ENCODE measurements around the gene CKMT1A.
"Not testable (repeated sequence)": the region's sequence is repeated elsewhere in the genome, so short reads cannot be mapped to it uniquely, and the experiment has no call there.

Gene CKMT1A

GRCh38 chr15:43693148-43694022, at the start of gene CKMT1A:
Gene CKMT1A, plus strand, starts transcription at chr15:43693859. Its CDS starts 192 bp downstream, at chr15:43694051.
- H3K4me1 ChIP-seq (ENCODE audit: control insufficient read depth in 5 of 5, insufficient read depth in 5 of 5, low read length in 5 of 5); H3K27ac ChIP-seq (ENCODE audit: low read depth, low read length); H3K9me3 ChIP-seq (ENCODE audit: control insufficient read depth in 5 of 5, low read length in 5 of 5); H3K9ac ChIP-seq (ENCODE audit: low read length in 5 of 5); H3K27me3 ChIP-seq (ENCODE audit: control insufficient read depth in 5 of 5, insufficient read depth in 4 of 5, low read length in 5 of 5); H3K4me3 ChIP-seq (ENCODE audit: low read depth in 1 of 5, low read length in 5 of 5); H3K36me3 ChIP-seq (ENCODE audit: control insufficient read depth in 5 of 5, insufficient read depth in 5 of 5, low read length in 5 of 5): not testable (repeated sequence)

- H3K9ac ChIP-seq (ENCODE audit: low read length in 5 of 5): no peak within 1 kb of the TSS
- no peak within 1 kb of the TSS for H3K27ac ChIP-seq (ENCODE audit: low read depth, low read length)
- no peak within 1 kb of the TSS for H3K4me3 ChIP-seq (ENCODE audit: low read depth in 1 of 5, low read length in 5 of 5)
- no peaks in the 10 kb centered on the region for H3K27me3 ChIP-seq (ENCODE audit: control insufficient read depth in 5 of 5, insufficient read depth in 4 of 5, low read length in 5 of 5)
- H3K9me3 ChIP-seq (ENCODE audit: control insufficient read depth in 5 of 5, low read length in 5 of 5): no peaks in the 10 kb centered on the region
- H3K36me3 ChIP-seq (ENCODE audit: control insufficient read depth in 5 of 5, insufficient read depth in 5 of 5, low read length in 5 of 5): no peaks in the 10 kb centered on the region
- no peaks in the 10 kb centered on the region for H3K4me1 ChIP-seq (ENCODE audit: control insufficient read depth in 5 of 5, insufficient read depth in 5 of 5, low read length in 5 of 5)
Measured at GRCh38 chr15:43648649-43649429, 44.8 kb upstream of the CKMT1A start, which contains the start of gene CATSPER2. Gene CATSPER2, minus strand, starts transcription at chr15:43648844. Its CDS starts 783 bp downstream, at chr15:43648061.

- not testable (repeated sequence) for H3K4me3 ChIP-seq (ENCODE audit: low read depth in 1 of 5, low read length in 5 of 5); H3K27ac ChIP-seq (ENCODE audit: low read depth, low read length); H3K4me1 ChIP-seq (ENCODE audit: control insufficient read depth in 5 of 5, insufficient read depth in 5 of 5, low read length in 5 of 5); H3K27me3 ChIP-seq (ENCODE audit: control insufficient read depth in 5 of 5, insufficient read depth in 4 of 5, low read length in 5 of 5); H3K9ac ChIP-seq (ENCODE audit: low read length in 5 of 5); H3K36me3 ChIP-seq (ENCODE audit: control insufficient read depth in 5 of 5, insufficient read depth in 5 of 5, low read length in 5 of 5); H3K9me3 ChIP-seq (ENCODE audit: control insufficient read depth in 5 of 5, low read length in 5 of 5)
Measured at GRCh38 chr15:43649430-43649926, 44.2 kb upstream of the CKMT1A start.

- not testable (repeated sequence) for H3K9me3 ChIP-seq (ENCODE audit: control insufficient read depth in 5 of 5, low read length in 5 of 5); H3K36me3 ChIP-seq (ENCODE audit: control insufficient read depth in 5 of 5, insufficient read depth in 5 of 5, low read length in 5 of 5); H3K27ac ChIP-seq (ENCODE audit: low read depth, low read length); H3K9ac ChIP-seq (ENCODE audit: low read length in 5 of 5); H3K4me1 ChIP-seq (ENCODE audit: control insufficient read depth in 5 of 5, insufficient read depth in 5 of 5, low read length in 5 of 5); H3K27me3 ChIP-seq (ENCODE audit: control insufficient read depth in 5 of 5, insufficient read depth in 4 of 5, low read length in 5 of 5); H3K4me3 ChIP-seq (ENCODE audit: low read depth in 1 of 5, low read length in 5 of 5)
Measured at GRCh38 chr15:43659727-43660126, 33.9 kb upstream of the CKMT1A start.

- H3K9ac ChIP-seq (ENCODE audit: low read length in 5 of 5); H3K4me1 ChIP-seq (ENCODE audit: control insufficient read depth in 5 of 5, insufficient read depth in 5 of 5, low read length in 5 of 5); H3K27ac ChIP-seq (ENCODE audit: low read depth, low read length); H3K9me3 ChIP-seq (ENCODE audit: control insufficient read depth in 5 of 5, low read length in 5 of 5); H3K36me3 ChIP-seq (ENCODE audit: control insufficient read depth in 5 of 5, insufficient read depth in 5 of 5, low read length in 5 of 5); H3K4me3 ChIP-seq (ENCODE audit: low read depth in 1 of 5, low read length in 5 of 5); H3K27me3 ChIP-seq (ENCODE audit: control insufficient read depth in 5 of 5, insufficient read depth in 4 of 5, low read length in 5 of 5): not testable (repeated sequence)
Measured at GRCh38 chr15:43662293-43662692, 31.4 kb upstream of the CKMT1A start.

GRCh38 chr15:43663333-43663732, 30.3 kb upstream of the CKMT1A start:
- H3K27me3 ChIP-seq (ENCODE audit: control insufficient read depth in 5 of 5, insufficient read depth in 4 of 5, low read length in 5 of 5); H3K27ac ChIP-seq (ENCODE audit: low read depth, low read length); H3K4me1 ChIP-seq (ENCODE audit: control insufficient read depth in 5 of 5, insufficient read depth in 5 of 5, low read length in 5 of 5); H3K9me3 ChIP-seq (ENCODE audit: control insufficient read depth in 5 of 5, low read length in 5 of 5); H3K4me3 ChIP-seq (ENCODE audit: low read depth in 1 of 5, low read length in 5 of 5); H3K36me3 ChIP-seq (ENCODE audit: control insufficient read depth in 5 of 5, insufficient read depth in 5 of 5, low read length in 5 of 5); H3K9ac ChIP-seq (ENCODE audit: low read length in 5 of 5): not testable (repeated sequence)

- not testable (repeated sequence) for H3K4me1 ChIP-seq (ENCODE audit: control insufficient read depth in 5 of 5, insufficient read depth in 5 of 5, low read length in 5 of 5); H3K9me3 ChIP-seq (ENCODE audit: control insufficient read depth in 5 of 5, low read length in 5 of 5)
Measured at GRCh38 chr15:43666177-43666576, 27.5 kb upstream of the CKMT1A start.

GRCh38 chr15:43674175-43674574, 19.5 kb upstream of the CKMT1A start:
- H3K27me3 ChIP-seq (ENCODE audit: control insufficient read depth in 5 of 5, insufficient read depth in 4 of 5, low read length in 5 of 5); H3K4me3 ChIP-seq (ENCODE audit: low read depth in 1 of 5, low read length in 5 of 5); H3K9me3 ChIP-seq (ENCODE audit: control insufficient read depth in 5 of 5, low read length in 5 of 5); H3K9ac ChIP-seq (ENCODE audit: low read length in 5 of 5); H3K27ac ChIP-seq (ENCODE audit: low read depth, low read length); H3K36me3 ChIP-seq (ENCODE audit: control insufficient read depth in 5 of 5, insufficient read depth in 5 of 5, low read length in 5 of 5); H3K4me1 ChIP-seq (ENCODE audit: control insufficient read depth in 5 of 5, insufficient read depth in 5 of 5, low read length in 5 of 5): not testable (repeated sequence)

More at GRCh38 chr15:43666177-43666576, 27.5 kb upstream of the CKMT1A start:
- not testable (repeated sequence) for H3K36me3 ChIP-seq (ENCODE audit: control insufficient read depth in 5 of 5, insufficient read depth in 5 of 5, low read length in 5 of 5); H3K27ac ChIP-seq (ENCODE audit: low read depth, low read length); H3K27me3 ChIP-seq (ENCODE audit: control insufficient read depth in 5 of 5, insufficient read depth in 4 of 5, low read length in 5 of 5); H3K4me3 ChIP-seq (ENCODE audit: low read depth in 1 of 5, low read length in 5 of 5); H3K9ac ChIP-seq (ENCODE audit: low read length in 5 of 5)

GRCh38 chr15:43689604-43690301, 3.9 kb upstream of the CKMT1A start:
- H3K36me3 ChIP-seq (ENCODE audit: control insufficient read depth in 5 of 5, insufficient read depth in 5 of 5, low read length in 5 of 5); H3K27ac ChIP-seq (ENCODE audit: low read depth, low read length); H3K9ac ChIP-seq (ENCODE audit: low read length in 5 of 5); H3K9me3 ChIP-seq (ENCODE audit: control insufficient read depth in 5 of 5, low read length in 5 of 5); H3K4me1 ChIP-seq (ENCODE audit: control insufficient read depth in 5 of 5, insufficient read depth in 5 of 5, low read length in 5 of 5); H3K27me3 ChIP-seq (ENCODE audit: control insufficient read depth in 5 of 5, insufficient read depth in 4 of 5, low read length in 5 of 5); H3K4me3 ChIP-seq (ENCODE audit: low read depth in 1 of 5, low read length in 5 of 5): not testable (repeated sequence)

GRCh38 chr15:43692679-43693078, 980 bp upstream of the CKMT1A start:
- not testable (repeated sequence) for H3K9ac ChIP-seq (ENCODE audit: low read length in 5 of 5); H3K36me3 ChIP-seq (ENCODE audit: control insufficient read depth in 5 of 5, insufficient read depth in 5 of 5, low read length in 5 of 5); H3K27ac ChIP-seq (ENCODE audit: low read depth, low read length); H3K27me3 ChIP-seq (ENCODE audit: control insufficient read depth in 5 of 5, insufficient read depth in 4 of 5, low read length in 5 of 5); H3K4me3 ChIP-seq (ENCODE audit: low read depth in 1 of 5, low read length in 5 of 5); H3K4me1 ChIP-seq (ENCODE audit: control insufficient read depth in 5 of 5, insufficient read depth in 5 of 5, low read length in 5 of 5); H3K9me3 ChIP-seq (ENCODE audit: control insufficient read depth in 5 of 5, low read length in 5 of 5)
